ENCODE results near the gene CATSPERB.
"Not testable (repeated sequence)": the region's sequence is repeated elsewhere in the genome, so short reads cannot be mapped to it uniquely, and the experiment has no call there.

CATSPERB gene

GRCh38 chr14:91567827-91568226, 164.1 kb downstream of the CATSPERB start:
- H3K4me3 ChIP-seq (ENCODE audit: low read depth, low read length); H3K9me3 ChIP-seq (ENCODE audit: control insufficient read depth, insufficient read depth, low read depth, low read length); H3K27ac ChIP-seq (ENCODE audit: extremely low read depth, low read depth, low read length); POLR2A ChIA-PET; H3K4me1 ChIP-seq (ENCODE audit: control insufficient read depth, insufficient read depth, low read length); H3K36me3 ChIP-seq (ENCODE audit: control insufficient read depth in 2 of 2, insufficient read depth in 1 of 2, low read length in 2 of 2): not testable (repeated sequence)
- CTCF ChIA-PET = interaction anchor here (0.7 to 0.9 kb wide), 2 partner anchors 44 to 344 kb away, joined by 3 read pairs; no protein-coding TSS in a partner anchor

GRCh38 chr14:91555531-91555930, 176.4 kb downstream of the CATSPERB start:
- no peaks in the 10 kb centered on the region for H3K36me3 ChIP-seq (ENCODE audit: control insufficient read depth in 2 of 2, insufficient read depth in 1 of 2, low read length in 2 of 2)
- no peaks in the 10 kb centered on the region for H3K9me3 ChIP-seq (ENCODE audit: control insufficient read depth, insufficient read depth, low read depth, low read length)
- no peak overlapping the region for H3K4me3 ChIP-seq (ENCODE audit: low read depth, low read length)
- H3K27ac ChIP-seq (ENCODE audit: extremely low read depth, low read depth, low read length) = no peak overlapping the region
- ChIA-PET CTCF (no interaction called here), POLR2A (no interaction called here)
- TF ChIP-seq ZNF350 (tag by site-specific recombination; IDR thresholded peaks at IDR 0.05) = no peak
- TF ChIP-seq, protein P1, sequence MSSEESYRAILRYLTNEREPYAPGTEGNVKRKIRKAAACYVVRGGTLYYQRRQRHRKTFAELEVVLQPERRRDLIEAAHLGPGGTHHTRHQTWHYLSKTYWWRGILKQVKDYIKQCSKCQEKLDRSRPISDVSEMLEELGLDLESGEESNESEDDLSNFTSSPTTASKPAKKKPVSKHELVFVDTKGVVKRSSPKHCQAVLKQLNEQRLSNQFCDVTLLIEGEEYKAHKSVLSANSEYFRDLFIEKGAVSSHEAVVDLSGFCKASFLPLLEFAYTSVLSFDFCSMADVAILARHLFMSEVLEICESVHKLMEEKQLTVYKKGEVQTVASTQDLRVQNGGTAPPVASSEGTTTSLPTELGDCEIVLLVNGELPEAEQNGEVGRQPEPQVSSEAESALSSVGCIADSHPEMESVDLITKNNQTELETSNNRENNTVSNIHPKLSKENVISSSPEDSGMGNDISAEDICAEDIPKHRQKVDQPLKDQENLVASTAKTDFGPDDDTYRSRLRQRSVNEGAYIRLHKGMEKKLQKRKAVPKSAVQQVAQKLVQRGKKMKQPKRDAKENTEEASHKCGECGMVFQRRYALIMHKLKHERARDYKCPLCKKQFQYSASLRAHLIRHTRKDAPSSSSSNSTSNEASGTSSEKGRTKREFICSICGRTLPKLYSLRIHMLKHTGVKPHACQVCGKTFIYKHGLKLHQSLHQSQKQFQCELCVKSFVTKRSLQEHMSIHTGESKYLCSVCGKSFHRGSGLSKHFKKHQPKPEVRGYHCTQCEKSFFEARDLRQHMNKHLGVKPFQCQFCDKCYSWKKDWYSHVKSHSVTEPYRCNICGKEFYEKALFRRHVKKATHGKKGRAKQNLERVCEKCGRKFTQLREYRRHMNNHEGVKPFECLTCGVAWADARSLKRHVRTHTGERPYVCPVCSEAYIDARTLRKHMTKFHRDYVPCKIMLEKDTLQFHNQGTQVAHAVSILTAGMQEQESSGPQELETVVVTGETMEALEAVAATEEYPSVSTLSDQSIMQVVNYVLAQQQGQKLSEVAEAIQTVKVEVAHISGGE (tag by site-specific recombination; conservative IDR thresholded peaks at IDR 0.05; ENCODE audit: low read depth) = no peak
- TF ChIP-seq, protein P2, sequence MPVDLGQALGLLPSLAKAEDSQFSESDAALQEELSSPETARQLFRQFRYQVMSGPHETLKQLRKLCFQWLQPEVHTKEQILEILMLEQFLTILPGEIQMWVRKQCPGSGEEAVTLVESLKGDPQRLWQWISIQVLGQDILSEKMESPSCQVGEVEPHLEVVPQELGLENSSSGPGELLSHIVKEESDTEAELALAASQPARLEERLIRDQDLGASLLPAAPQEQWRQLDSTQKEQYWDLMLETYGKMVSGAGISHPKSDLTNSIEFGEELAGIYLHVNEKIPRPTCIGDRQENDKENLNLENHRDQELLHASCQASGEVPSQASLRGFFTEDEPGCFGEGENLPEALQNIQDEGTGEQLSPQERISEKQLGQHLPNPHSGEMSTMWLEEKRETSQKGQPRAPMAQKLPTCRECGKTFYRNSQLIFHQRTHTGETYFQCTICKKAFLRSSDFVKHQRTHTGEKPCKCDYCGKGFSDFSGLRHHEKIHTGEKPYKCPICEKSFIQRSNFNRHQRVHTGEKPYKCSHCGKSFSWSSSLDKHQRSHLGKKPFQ (tag by site-specific recombination; IDR thresholded peaks at IDR 0.05) = no peak
- TF ChIP-seq HOXA7 (CRISPR knock-in tag; IDR thresholded peaks at IDR 0.05; ENCODE audit: borderline replicate concordance) = no peak
- TF ChIP-seq SP7 (tag by site-specific recombination; IDR thresholded peaks at IDR 0.05) = no peak
- TF ChIP-seq, protein P3, sequence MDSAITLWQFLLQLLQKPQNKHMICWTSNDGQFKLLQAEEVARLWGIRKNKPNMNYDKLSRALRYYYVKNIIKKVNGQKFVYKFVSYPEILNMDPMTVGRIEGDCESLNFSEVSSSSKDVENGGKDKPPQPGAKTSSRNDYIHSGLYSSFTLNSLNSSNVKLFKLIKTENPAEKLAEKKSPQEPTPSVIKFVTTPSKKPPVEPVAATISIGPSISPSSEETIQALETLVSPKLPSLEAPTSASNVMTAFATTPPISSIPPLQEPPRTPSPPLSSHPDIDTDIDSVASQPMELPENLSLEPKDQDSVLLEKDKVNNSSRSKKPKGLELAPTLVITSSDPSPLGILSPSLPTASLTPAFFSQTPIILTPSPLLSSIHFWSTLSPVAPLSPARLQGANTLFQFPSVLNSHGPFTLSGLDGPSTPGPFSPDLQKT (IDR thresholded peaks at IDR 0.05; ENCODE audit: borderline replicate concordance, low read depth, low read length) = no peak
- no peak for TF ChIP-seq ZNF792 (tag by site-specific recombination; IDR thresholded peaks at IDR 0.05)
- TF ChIP-seq ZNF555 (tag by site-specific recombination; conservative IDR thresholded peaks at IDR 0.05) = no peak
- TF ChIP-seq BCL11B (tag by site-specific recombination; IDR thresholded peaks at IDR 0.05; ENCODE audit: low read depth) = no peak
- no peak for TF ChIP-seq ZNF366 (tag by site-specific recombination; conservative IDR thresholded peaks at IDR 0.05)
- no peaks in the 10 kb centered on the region for H3K4me1 ChIP-seq (ENCODE audit: control insufficient read depth, insufficient read depth, low read length)

DNA sequence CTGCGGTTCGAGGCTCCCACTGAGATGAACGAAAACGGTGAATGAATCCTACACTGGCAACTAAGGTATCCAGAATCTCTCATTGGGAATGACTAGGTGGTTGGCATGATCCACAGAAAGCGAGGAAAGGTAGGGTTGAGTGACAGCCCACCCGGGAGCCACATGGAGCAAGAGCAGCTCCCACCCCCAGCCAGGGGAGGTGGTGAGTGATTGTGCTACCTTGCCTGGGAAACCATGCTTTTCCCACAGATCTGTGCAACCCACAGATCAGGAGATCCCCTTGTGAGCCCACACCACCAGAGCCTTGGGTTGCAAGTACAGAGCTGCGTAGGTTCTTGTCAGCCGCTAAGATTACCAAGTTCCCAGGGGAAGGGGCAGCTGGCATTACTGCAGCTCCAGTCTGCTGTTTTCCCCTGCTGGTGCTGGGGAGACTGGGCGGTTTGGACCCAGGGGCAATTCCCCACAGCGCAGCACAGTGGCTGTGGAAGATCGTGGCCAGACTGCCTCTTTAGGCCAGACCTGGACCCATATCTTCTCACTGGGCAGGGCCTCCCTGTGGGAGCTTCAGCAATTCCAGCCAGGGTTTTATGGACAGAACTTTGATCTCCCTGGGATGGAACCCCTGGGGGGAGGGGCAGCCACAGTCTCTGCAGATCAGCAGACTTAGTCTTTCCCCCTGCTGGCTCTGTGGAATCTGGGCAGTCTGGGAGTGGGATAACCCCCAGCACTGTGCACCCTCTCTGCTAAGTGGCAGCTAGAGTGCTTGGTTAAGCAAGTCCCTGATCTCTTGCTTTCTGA, 177.2 kb downstream of the CATSPERB start:
- POLR2A ChIA-PET = interaction anchor here (0.6 kb wide), 1 partner anchor 98 kb away, joined by 3 read pairs; no protein-coding TSS in a partner anchor
- TF ChIP-seq, protein P4, sequence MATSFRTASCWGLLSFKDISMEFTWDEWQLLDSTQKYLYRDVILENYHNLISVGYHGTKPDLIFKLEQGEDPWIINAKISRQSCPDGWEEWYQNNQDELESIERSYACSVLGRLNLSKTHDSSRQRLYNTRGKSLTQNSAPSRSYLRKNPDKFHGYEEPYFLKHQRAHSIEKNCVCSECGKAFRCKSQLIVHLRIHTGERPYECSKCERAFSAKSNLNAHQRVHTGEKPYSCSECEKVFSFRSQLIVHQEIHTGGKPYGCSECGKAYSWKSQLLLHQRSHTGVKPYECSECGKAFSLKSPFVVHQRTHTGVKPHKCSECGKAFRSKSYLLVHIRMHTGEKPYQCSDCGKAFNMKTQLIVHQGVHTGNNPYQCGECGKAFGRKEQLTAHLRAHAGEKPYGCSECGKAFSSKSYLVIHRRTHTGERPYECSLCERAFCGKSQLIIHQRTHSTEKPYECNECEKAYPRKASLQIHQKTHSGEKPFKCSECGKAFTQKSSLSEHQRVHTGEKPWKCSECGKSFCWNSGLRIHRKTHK (tag by site-specific recombination; IDR thresholded peaks at IDR 0.05) = no peak
- TF ChIP-seq ZIC2 (tag by site-specific recombination; IDR thresholded peaks at IDR 0.05) = peak; percentile 74
- TF ChIP-seq ZNF423 (tag by site-specific recombination; IDR thresholded peaks at IDR 0.05) = no peak
- peak; percentile 5; the same call in 1 of the 2 replicates for TF ChIP-seq GLIS1 (tag by site-specific recombination; IDR thresholded peaks at IDR 0.05)
- Histone ChIP-seq H3K4me1 (ENCODE audit: control insufficient read depth, insufficient read depth, low read length) (no peaks in the 10 kb centered on the region), H3K9me3 (ENCODE audit: control insufficient read depth, insufficient read depth, low read depth, low read length) (no peaks in the 10 kb centered on the region), H3K27ac (ENCODE audit: extremely low read depth, low read depth, low read length) (no peak overlapping the region), H3K4me3 (ENCODE audit: low read depth, low read length) (no peak overlapping the region), H3K36me3 (ENCODE audit: control insufficient read depth in 2 of 2, insufficient read depth in 1 of 2, low read length in 2 of 2) (no peaks in the 10 kb centered on the region)
- CTCF ChIA-PET = no interaction called here

Measured in HEK293 (cell line).